ENCODE data around the gene UBA52.

- TF ChIP-seq POLR2A (IDR thresholded peaks at IDR 0.05) (no peak), CTCF (IDR thresholded peaks at IDR 0.05) (no peak), POLR2AphosphoS5 (IDR thresholded peaks at IDR 0.05) (no peak), EP300 (IDR thresholded peaks at IDR 0.05) (no peak)
Observed at GRCh38 chr19:18618236-18618635, 46.6 kb downstream of the UBA52 start.
